Occipital lobe (tissue), 2 donors: Measurements from ENCODE around the gene DSCAML1. TPM values are rescaled to one million over a fixed set of nuclear protein-coding genes. Genes with fewer than 3 reads are reported as not detected.

Experiments
- DNase-seq: peaks from one replicate; lab custom pipeline; 2025; lab: John Stamatoyannopoulos, UW
- total RNA-seq: library from RNA; depleted of rRNA; stranded (reverse); fragments of >200 nt; gene quantifications from one replicate; pipeline ENCODE4 v1.2.3, GENCODE V29; 2014

The DSCAML1 gene
- total RNA-seq, 1 donor from 2014 or later, result 7.6 TPM

DNA sequence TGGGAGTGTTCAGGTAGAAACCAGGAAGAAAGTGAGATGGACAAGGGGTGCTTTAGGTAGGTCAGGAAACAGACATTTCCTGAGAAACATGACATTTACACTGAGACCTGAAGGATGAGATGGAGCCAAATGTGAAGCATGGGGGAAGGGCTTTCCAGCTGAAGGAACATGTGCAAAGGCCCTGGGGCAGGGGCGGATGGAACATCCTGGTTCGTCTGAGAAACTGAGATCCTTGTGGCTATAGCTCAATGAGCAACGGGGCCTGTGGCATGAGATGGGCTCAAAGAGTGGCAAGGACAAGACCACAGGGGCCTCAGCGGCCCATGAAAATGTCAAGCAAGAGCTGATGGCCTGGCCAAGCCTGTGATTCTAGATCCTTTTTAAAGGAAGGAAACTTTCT, 127.4 kb downstream of the DSCAML1 start:
- DNase-seq, result no peak

DNA sequence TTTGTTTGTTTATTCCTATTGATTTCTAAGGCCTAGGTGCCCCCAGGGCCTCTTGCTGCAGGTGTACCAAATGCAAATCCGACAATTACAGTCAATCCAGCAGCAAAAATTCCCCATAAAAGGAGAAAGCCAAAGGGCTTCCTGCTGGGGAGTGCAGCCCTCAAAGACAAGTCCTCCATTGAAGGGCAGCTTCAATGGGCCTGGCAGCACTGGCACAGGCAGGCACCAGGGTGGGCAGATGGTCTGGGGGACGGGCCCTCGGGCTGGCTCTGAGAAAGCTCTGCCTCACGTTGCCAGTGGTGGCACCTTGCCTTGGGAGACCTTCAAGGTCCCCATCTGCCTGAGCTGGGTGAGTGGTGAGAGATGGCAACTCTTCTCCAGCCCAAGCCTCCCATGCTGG, 128.0 kb downstream of the DSCAML1 start:
- no peak for DNase-seq

DNA sequence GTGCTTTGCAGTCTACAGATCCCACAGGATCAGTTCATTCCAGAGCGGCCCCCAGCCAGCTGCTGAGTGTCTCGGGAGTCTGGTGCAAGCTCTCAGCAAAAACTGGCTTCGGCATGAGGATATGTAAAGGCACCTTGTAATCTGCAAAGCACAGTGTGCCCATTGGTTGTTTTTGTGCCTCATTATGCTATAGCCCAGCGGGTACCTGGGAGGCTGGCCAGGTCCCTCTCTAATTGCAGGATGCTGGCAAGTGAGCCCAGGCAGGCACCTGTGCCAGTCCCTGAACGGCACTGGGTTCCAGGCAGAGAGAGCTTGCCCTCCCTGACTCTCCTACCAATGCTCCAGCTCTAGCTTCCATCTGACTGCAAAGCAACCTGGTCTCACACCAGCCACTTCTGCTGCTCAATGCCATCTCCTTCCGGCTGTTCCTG, 128.7 kb downstream of the DSCAML1 start:
- peak; percentile 55 for DNase-seq

DNA sequence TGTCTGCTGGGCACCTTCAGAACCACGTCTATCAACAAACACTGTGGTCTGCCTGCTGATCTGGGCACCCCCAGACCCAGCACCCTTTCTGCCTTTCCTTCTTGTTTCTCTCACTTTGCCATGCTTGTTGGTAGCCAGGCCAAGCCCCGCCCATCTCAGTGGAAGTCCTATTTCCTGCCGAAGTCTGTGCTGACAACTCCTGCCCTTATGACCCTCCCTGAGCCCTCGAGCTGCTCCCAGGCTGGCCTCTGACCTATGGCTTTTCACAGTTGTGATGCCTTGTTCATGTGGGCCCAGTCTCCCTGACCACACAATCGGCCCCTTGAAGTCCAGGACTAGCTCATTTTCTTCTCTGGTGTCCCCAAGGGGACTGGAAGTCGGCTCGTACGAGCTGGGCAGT, 132.1 kb downstream of the DSCAML1 start:
- DNase-seq, result no peak

DNA sequence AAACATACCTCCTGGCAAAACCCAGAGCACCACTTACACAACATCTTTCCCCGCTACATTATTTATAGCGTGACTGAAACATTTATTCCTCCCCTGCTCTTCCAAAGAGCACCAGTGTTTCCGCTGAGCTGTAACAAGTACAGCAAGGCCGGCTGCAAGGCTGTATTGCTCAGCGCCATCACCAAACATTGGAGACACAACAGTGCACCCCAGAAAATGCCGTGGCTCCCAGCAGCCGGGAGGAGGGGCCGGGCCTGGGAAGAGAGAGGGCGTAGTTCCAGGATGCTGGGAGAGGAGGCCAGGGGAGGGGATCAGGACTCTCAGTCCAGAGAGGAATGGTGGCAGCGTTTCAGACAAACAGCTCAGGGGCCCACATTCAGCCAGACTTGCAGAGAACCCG, 133.2 kb downstream of the DSCAML1 start:
- DNase-seq, result peak; percentile 65

DNA sequence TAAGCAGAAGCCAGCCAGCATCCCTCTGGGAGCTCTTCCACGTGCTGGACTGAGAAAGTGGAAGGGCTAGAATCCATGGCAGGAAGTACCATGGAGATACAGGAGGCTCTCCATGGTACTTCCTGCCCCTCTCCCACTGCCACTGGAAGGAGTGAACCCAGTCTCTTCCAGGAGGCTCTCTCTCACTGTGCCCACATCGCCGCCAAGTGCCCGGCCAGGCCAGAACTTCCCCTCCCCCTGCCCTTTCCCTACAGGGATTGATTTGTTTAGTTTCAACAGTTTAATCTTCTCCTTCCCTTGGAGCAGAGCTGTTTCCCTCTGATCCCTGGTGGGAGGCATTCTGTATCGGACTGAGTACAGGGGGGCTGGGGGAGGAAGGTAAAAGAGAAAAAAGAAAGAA, 133.6 kb downstream of the DSCAML1 start:
- peak; percentile 54 for DNase-seq

DNA sequence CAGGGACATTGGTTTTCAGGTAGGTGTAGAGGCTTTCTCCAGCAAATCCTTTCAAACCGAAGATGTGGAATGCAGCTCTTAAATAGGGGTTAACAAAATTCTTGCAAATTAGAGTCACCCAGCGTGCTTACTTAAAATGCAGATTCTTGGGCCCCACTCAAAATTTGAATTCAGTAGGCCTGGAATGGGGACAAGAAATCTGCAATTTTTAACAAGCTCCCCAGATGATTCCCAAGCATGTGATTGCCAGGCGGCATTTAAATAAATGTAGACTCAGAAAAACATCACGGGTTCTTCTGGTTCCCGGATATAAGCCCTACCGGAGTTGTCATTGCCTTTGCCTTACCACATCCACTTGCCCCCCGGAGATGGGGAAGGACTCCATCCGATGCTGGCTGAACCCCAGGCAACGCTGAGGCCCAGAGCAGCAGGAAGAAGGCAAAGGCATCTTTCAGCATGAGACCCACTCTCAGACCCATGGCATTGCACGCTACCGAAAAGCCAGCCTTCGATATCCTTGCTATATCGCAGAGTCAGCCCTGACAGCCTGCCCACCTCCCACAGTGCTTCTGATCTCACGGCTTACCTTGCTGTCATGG, 134.2 kb downstream of the DSCAML1 start:
- DNase-seq, result no peak

DNA sequence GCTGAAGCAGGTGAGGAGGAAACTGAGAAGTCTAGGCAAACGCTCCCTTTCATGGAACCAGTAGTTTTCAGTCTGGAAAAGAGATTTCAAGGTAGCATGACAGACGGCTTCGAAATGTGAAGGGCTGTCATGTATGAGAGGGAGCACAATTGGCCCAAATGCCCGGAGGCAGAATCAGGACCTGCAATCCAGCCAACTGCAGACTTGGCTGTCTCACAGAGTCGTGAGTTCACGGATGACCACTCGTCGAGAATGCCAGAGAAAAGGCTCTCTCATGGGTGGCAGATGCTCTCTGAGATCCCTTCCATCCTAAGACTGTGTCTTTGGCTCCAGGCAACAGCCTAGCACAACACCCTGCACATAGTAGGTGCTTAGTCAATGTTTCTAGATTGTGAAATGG, 134.8 kb downstream of the DSCAML1 start:
- DNase-seq, result no peak

DNA sequence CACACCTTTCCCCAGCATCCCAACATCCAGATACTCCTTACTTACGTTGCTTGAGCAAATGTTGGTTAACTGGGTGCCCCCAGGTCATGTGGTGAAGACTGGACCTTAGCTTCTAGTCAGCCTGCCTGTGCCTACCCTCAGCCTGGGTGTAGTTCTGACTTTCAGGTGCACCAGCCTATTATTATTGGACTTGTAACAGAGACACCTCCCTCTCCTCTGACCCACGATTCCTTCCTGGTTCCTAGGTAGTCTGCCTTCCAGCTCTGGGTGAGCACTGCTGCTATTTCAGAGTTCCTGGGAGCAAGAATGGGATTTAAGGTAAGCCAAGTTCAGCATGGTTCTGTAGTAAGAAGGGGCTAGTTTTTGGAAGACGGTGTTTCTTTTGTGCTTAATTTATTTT, 138.2 kb downstream of the DSCAML1 start:
- no peak for DNase-seq

DNA sequence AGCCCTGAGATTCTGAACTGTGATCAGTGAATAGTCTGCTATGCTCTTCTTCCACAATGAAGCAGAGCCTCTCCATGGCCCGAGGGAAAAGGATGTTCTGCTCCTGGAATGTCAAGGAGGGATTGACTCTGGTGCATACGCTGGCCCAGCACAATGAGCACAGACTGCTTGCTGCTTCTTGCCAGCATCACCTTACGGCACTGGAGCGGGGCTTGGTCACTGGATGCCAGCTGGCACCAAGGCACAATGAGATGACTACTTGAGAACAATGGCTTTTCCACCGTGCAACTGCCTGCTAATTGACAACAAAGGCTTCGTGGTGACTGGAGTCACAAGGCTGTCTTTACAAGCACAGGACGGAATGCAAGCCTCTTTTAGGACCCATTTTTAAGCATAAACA, 139.2 kb downstream of the DSCAML1 start:
- DNase-seq, result peak; percentile 70

DNA sequence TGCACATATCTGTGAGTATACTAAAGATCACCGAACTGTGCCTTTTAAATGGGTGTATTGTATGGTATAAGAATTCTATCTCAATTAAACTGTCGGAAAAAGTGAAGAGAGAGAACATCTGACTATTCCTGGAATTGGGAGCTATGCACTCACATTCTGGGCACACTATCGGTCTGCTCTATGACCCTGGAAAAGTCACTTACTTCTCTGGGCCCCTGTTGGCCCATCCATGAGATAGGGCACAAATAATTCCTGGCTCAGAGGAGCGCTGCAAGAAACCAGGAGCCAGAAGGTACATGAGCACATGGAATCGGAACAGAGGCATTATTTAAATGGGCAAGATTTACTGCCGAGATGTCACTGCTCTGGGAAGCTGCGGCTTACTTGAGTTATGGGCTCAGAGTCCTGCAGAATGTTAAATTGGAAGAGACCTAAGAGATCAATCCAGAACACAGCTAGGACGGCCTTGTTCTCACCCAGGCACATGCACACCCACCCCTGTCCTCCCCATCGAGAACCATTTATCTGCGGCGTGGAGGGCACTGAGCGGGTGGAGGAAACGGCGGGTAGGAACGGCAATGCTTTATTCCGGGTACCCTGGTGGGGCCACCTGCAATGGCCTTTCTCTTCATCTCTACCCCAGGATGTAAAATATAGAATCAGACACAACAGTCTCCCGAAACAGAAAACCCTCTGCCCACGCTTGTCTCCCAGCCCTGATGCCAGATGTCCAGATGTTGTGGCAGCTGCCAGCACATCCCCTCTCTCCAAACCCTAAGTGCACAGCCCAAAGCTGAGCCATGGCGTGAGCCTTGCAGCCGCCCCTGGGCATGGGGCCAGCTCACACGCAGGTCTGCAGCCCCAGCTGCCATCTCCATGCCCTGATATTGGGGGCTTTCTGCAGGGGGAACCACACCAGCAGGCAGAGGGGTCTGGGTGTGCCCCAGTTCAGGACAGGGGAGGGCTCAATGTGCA, 142.4 kb downstream of the DSCAML1 start:
- DNase-seq, result no peak

DNA sequence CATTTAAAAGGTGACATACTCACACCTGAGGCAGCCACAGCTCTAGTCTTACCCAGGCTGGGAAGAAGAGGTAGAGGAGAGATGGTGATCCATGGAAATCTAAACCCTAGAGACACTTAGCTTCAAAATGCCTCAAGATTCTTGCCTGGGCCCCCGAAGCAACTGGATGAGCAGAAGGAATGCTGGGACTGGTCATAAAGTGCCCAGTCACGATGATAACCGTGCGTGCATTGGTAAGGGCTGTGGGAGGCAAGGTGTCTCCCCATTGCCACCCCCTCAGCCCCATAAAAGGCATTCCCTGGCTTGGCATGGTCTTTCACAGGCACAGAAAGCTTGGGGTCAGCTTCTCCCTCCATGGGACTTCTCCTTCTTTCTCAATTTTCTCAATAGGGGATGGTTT, 144.5 kb downstream of the DSCAML1 start:
- no peak for DNase-seq

DNA sequence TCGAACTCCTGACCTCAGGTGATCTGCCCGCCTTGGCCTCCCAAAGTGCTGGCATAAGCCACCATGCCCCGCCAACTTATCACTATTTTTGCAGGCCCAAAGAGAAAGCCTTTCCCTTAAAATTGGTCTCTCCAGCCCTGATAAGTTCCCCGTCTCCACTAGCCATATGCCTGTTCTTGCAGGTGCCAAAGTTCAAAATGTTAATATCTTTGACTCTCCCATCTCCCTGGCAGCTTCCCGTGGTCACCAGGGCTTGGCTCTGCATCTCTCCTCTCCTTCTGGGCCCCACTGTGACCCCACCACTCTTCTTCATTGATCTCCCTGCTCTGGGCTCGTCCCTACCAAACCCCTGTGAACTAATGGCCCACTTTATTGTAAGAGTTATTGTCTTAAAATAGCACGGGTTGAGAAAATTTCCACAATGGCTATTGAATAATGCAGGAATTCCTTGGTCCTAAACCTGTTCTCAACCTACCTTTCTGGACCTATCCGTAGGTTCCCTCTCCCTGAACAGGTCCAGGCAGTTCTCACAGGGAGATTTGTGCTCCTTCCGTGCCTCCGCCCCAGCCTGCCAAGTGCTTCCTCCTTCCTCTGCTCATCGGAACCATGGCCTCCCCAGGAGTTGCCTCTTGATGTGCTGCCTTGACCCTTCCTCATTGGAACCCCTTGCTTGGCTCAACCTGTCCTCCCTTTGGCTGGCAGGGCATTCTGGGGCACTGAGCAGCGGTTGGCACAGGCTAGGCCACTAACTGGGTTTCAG, 147.5 kb downstream of the DSCAML1 start:
- no peak for DNase-seq

DNA sequence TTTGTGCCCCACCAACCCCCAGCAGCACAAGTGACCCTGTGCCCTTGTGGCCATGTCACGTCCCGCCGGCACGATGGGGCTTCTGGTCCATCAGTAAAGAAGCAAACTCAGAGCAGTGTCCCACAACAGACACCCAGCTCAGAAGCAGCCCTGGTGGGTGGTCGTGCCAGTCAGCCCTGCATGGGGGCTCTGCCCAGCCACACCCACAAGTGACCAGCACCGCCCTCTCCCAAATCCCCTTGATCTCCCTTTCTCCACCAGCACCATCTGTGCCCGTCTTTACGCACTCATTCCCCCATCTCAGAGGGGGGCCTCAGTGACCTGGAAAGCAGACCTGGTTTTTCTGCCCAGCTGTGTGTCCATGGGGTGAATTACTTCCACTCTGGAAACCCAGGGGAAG, 149.1 kb downstream of the DSCAML1 start:
- DNase-seq, result no peak

DNA sequence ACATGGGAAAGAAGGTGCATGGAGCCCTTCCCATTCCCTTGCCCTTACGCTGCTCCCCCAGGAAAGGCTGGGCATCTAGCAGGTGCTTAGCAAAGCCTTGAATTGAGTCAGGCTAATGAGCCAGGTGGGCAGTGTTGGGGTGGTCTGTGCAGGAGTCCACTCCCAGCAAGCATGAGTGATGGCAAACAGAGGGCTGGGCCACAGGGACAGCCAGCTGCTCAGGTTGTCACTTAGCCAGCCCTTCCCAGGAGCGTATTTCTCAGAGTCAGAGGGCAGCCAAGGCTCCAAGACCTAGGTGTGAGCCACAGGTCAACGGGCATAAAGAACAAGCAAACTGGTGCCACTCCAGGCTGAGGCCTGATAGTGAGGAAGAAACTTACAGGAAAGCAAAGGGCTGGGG, 149.8 kb downstream of the DSCAML1 start:
- DNase-seq, result no peak

DNA sequence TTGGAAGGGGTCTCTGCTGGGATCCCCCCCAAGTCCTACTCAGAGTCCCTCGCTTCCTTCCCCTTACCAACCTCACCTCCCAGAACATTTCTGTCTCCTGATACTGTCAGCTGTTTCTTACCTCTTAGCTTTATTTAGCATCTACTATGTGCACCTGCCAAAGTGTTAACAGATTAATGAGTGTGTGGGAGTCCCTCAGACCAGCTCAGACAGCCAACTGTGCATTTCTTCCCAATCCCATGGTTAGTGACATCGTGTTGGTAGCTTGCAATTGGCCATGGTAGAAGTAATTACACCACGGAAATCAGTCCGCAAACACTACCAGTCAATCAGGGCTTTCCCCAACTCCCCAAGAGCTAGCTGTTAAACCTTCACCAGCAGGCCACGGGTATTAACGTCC, 150.6 kb downstream of the DSCAML1 start:
- no peak for DNase-seq

DNA sequence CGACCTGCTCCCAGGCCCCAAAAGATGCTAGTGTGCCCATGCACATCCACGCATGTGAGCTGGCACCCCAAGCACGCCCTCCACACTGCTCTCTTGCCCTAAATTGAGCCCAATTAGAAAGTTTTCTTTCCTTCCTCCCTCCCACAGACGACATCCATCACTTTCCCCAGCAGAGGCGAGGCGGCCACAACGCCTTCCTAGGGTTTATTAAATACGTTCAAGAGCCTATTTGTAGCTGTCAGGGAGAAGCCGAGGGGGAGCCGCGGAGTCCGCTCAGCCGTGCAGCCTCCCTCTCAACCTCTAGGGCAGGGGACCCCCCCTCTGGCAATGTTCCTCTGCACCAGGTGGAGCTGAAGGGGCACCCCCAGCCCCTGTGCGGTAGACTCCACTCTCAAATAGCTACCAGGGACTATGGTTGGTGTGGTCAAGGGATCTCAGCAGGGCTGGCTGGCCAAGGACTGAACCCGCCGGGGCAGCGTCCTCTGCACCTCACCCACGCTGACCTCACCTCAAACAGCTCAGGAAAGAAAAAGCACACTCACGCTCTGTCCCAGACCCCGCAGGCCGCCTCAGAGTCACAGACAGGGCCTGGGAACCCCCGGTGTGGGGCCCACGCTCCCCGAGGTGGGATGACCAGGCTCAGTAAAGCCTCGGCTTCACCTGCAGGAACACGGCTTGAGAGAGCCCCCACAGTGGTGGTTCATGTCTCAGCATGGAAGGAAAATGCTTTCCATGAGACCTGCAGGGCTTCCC, 152.4 kb downstream of the DSCAML1 start:
- no peak for DNase-seq

DNA sequence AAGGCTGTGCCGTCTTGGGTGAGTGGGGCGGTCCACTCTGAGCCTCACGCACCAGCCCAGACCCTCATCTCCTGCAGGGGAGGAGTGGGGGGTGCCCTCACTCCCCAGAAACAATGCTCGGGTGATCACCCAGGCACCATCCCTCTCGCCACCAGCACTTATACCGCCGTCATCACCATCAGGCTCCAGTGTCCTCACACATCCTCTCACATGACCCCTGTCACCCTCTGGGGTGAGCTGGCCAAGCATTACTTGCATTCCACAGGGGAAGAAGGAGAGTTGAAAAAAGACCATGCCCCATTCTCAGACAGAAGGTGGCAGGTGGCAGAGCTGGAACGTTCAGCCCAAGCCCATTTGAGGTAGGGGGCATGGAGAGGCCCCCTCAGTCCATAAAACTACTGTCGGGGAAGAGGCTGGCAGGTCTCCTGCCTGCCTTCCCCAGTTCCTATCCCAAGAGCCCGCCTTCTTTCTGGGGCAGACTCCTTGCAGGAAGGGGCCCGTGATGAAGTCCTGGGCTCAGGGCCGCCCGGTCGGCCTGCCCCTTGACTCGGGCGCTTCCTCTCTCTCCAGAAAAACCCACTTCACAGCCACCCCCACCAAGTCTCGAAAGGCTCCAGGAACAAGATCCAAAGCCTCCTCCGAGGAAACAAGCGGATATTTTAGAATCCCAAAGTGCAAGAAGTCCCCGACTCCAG, 153.3 kb downstream of the DSCAML1 start:
- DNase-seq, result no peak

DNA sequence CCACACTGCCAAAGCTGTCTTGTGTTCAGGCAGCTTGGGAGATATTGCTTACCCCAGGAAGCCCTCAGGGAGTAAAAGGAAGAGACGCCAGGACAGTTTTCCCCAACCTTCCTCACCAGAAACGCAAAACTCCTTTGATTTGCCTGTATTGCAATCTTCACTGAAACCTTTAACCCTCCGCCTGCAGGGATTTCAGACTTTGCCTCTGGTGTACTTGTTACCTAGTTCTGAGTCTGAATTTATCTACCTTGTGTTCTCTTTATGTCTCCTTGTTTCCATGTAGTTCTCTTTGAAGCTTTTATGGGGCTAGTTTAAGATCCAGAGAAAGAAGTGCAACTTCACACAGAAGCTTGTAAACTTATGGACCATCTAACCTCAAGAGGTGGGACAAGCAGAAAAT, 154.2 kb downstream of the DSCAML1 start:
- DNase-seq, result no peak

DNA sequence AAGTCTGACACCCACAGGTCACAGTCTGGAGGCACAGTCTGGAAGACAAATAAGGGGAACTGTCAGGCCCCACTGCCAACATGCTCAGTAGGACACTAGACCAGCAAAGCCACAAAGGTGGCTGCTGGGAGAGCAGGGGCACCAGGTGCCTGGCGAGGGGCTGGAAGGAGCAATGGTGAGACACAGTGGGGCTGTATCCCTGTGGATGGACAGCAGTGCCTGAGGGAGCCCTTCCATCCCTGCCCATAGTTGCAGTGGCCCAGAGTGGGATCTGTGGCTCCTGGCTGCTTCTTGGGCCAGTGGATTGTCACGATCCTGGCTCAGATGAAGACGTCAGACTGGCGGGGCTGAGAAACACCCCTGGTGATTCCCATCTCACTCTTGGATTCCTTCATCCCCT, 154.6 kb downstream of the DSCAML1 start:
- DNase-seq, result no peak
